Measurements from ENCODE around the gene CHADL. TPM values are rescaled to one million over a fixed set of nuclear protein-coding genes. Genes with fewer than 3 reads are reported as not detected.

The CHADL gene
- total RNA-seq, 2 experiments from 2014 or later, result 0.37 to 1.0 TPM

Small RNAs within 50 kb of the gene (microRNA-seq; reads per million reads assigned to microRNA genes)
- not detected for gene MIR6889

Other genes with a start within 250 kb of the CHADL start
- gene EP300, start 148.3 kb downstream of the CHADL start, total RNA-seq, result 10 to 100 TPM; 59.2 to 65.2 TPM
- 10 to 100 TPM; 40.1 to 42.2 TPM for gene L3MBTL2, start 35.6 kb downstream of the CHADL start, total RNA-seq
- gene RANGAP1, start 45.3 kb upstream of the CHADL start, total RNA-seq, result 100 to 1,000 TPM; 123 to 125 TPM
- gene ZC3H7B, start 60.6 kb upstream of the CHADL start, total RNA-seq, result 10 to 100 TPM; 48.4 to 50.8 TPM
- 1 to 10 TPM; 2.9 to 3.0 TPM for gene TEF, start 141.0 kb upstream of the CHADL start, total RNA-seq
- gene TOB2, start 205.9 kb upstream of the CHADL start, total RNA-seq, result 10 to 100 TPM; 33.2 to 33.6 TPM
- gene PHF5A, start 227.8 kb upstream of the CHADL start, total RNA-seq, result 10 to 100 TPM; 58.8 to 62.1 TPM
- gene ACO2, start 228.2 kb upstream of the CHADL start, total RNA-seq, result 10 to 100 TPM; 91.8 to 97.1 TPM